Astrocyte (in vitro differentiated cells and primary cell): ENCODE data around the gene MAP3K21. TPM values are rescaled to one million over a fixed set of nuclear protein-coding genes. Genes with fewer than 3 reads are reported as not detected.

Source experiments
- DNase-seq: peaks from one replicate; pipeline ENCODE4 v3.0.0-alpha.2; 2010; ENCODE audit warnings: low read depth
- FAIRE-seq: peaks from 2 replicates; lab custom pipeline; 2011; peaks lifted over from hg19 to GRCh38; lab: Jason Lieb, UNC
- H2AFZ ChIP-seq: 2 replicates; pipeline ENCODE4 v1.6.0; 2012; ENCODE audit warnings: low read depth, low read length, inconsistent platforms
- H3K27ac ChIP-seq: 2 replicates; pipeline ENCODE4 v1.5.1; 2011; ENCODE audit warnings: low read depth, low read length, inconsistent platforms
- H3K27me3 ChIP-seq: 2 replicates; pipeline ENCODE4 v1.6.0; 2011; ENCODE audit warnings: low read length, inconsistent platforms; ENCODE audit not compliant: insufficient read depth
- H3K36me3 ChIP-seq: 2 replicates; pipeline ENCODE4 v1.5.1; 2011; ENCODE audit warnings: low read length, inconsistent platforms; ENCODE audit not compliant: insufficient read depth
- H3K4me1 ChIP-seq: 2 replicates; pipeline ENCODE4 v1.5.1; 2011; ENCODE audit warnings: low read length, inconsistent platforms; ENCODE audit not compliant: insufficient read depth
- H3K4me2 ChIP-seq: 2 replicates; pipeline ENCODE4 v1.6.0; 2012; ENCODE audit warnings: low read length, inconsistent platforms
- H3K4me3 ChIP-seq: 2 replicates; pipeline ENCODE4 v1.5.1; 2011; ENCODE audit warnings: low read depth, mild to moderate bottlenecking, low read length, inconsistent platforms; ENCODE audit not compliant: insufficient read depth
- H3K79me2 ChIP-seq: 2 replicates; pipeline ENCODE4 v1.6.0; 2012; ENCODE audit warnings: mild to moderate bottlenecking, low read length, inconsistent platforms; ENCODE audit not compliant: insufficient read depth
- H3K9ac ChIP-seq: 2 replicates; pipeline ENCODE4 v1.6.0; 2012; ENCODE audit warnings: mild to moderate bottlenecking, low read length, inconsistent platforms
- H3K9me3 ChIP-seq: 2 replicates; pipeline ENCODE4 v1.5.1; 2012; ENCODE audit warnings: low read depth, mild to moderate bottlenecking, low read length, inconsistent platforms; ENCODE audit not compliant: insufficient read depth
- H4K20me1 ChIP-seq: 2 replicates; pipeline ENCODE4 v1.6.0; 2012; ENCODE audit warnings: low read length, inconsistent platforms; ENCODE audit not compliant: insufficient read depth
- H3K27ac Mint-ChIP-seq: one replicate; pipeline ENCODE4 v1.8.0; 2021; ENCODE audit warnings: mild to moderate bottlenecking, mixed read lengths; ENCODE audit not compliant: unreplicated experiment
- H3K27me3 Mint-ChIP-seq: one replicate; pipeline ENCODE4 v1.8.0; 2021; ENCODE audit warnings: low read depth, mixed read lengths; ENCODE audit not compliant: unreplicated experiment
- H3K36me3 Mint-ChIP-seq: one replicate; pipeline ENCODE4 v1.8.0; 2021; ENCODE audit warnings: low read depth, mixed read lengths; ENCODE audit not compliant: unreplicated experiment
- H3K4me1 Mint-ChIP-seq: one replicate; pipeline ENCODE4 v1.8.0; 2021; ENCODE audit warnings: low read depth, mixed read lengths; ENCODE audit not compliant: unreplicated experiment
- H3K4me3 Mint-ChIP-seq: one replicate; pipeline ENCODE4 v1.8.0; 2021; ENCODE audit warnings: mild to moderate bottlenecking, moderate library complexity, mixed read lengths; ENCODE audit not compliant: unreplicated experiment
- H3K9me3 Mint-ChIP-seq: one replicate; pipeline ENCODE4 v1.8.0; 2021; ENCODE audit warnings: mild to moderate bottlenecking, mixed read lengths; ENCODE audit not compliant: unreplicated experiment
- EZH2 ChIP-seq: IDR thresholded peaks from 2 replicates; pipeline ENCODE4 v1.6.1; 2012; ENCODE audit warnings: mild to moderate bottlenecking, low read length, inconsistent platforms; ENCODE audit not compliant: insufficient read depth
- total RNA-seq: library from RNA; stranded (reverse); gene quantifications from 2 replicates; pipeline ENCODE4 v1.2.1, GENCODE V29; 2021
- TF ChIP-seq, protein P1 (sequence below): IDR thresholded peaks from 2 replicates; pipeline ENCODE4 v1.5.1; 2011; ENCODE audit warnings: low read depth, mild to moderate bottlenecking, inconsistent platforms, low read length, moderate library complexity; ENCODE audit not compliant: insufficient read depth

MAP3K21 gene
- total RNA-seq, 1 donor from 2014 or later = 2.5 TPM

DNA sequence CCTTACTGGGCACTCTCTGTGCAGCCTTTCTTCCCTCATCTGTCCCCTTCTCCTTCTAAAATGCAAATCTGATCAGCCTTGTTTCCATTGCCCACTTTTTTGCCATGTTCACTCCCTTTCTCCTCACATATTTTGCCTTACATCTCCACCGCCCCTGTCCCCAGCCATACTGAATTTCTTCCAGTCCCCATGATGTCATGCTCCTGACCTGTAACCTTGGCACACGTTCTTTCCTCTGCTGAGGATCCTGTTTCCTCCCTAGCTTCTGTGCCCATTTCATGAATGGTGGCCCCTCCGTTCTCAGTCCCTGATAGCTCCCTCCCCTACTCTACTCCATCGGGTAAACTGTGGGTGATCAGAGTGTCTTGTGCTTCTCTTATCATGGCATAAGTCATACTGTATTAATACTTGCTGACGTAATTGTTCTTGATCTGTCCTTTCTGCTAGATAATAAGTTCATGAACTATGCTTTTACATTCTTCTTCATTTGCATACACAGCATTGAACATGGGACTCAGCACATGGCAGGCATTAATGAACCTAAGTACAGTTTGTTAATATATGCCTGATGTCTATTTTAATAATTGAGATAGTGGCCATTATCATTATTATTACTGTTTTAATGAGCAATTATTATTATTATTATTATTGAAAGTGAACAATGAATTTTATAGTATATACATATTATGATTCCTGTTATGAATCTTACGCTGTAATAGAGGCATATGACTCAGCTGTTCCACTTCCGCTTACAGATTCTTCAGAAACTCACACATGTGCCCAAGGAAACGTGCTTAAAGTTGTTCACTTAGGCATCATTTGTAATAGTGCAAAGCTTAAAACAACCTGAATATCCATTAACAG is 28.5 kb downstream of the MAP3K21 start:
- no peak overlapping the region for H3K27ac ChIP-seq
- peaks cover 2% of the 10 kb centered on the region for H3K4me1 Mint-ChIP-seq
- no peaks in the 10 kb centered on the region for H3K36me3 ChIP-seq
- no peaks in the 10 kb centered on the region for H3K79me2 ChIP-seq
- H3K4me1 ChIP-seq = no peaks in the 10 kb centered on the region
- H3K27ac Mint-ChIP-seq = no peak overlapping the region
- no peaks in the 10 kb centered on the region for H3K36me3 Mint-ChIP-seq
- TF ChIP-seq EZH2 = no peak
- TF ChIP-seq, protein P1, sequence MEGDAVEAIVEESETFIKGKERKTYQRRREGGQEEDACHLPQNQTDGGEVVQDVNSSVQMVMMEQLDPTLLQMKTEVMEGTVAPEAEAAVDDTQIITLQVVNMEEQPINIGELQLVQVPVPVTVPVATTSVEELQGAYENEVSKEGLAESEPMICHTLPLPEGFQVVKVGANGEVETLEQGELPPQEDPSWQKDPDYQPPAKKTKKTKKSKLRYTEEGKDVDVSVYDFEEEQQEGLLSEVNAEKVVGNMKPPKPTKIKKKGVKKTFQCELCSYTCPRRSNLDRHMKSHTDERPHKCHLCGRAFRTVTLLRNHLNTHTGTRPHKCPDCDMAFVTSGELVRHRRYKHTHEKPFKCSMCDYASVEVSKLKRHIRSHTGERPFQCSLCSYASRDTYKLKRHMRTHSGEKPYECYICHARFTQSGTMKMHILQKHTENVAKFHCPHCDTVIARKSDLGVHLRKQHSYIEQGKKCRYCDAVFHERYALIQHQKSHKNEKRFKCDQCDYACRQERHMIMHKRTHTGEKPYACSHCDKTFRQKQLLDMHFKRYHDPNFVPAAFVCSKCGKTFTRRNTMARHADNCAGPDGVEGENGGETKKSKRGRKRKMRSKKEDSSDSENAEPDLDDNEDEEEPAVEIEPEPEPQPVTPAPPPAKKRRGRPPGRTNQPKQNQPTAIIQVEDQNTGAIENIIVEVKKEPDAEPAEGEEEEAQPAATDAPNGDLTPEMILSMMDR = no peak
- no peaks in the 10 kb centered on the region for H3K27me3 Mint-ChIP-seq
- FAIRE-seq (no peak), DNase-seq (no peak)
- H3K4me2 ChIP-seq = no peak overlapping the region
- no peaks in the 10 kb centered on the region for H4K20me1 ChIP-seq
- H3K9me3 ChIP-seq = no peaks in the 10 kb centered on the region
- no peak overlapping the region for H3K9ac ChIP-seq
- no peaks in the 10 kb centered on the region for H3K9me3 Mint-ChIP-seq
- H3K4me3 Mint-ChIP-seq = no peak overlapping the region
- H3K27me3 ChIP-seq = no peaks in the 10 kb centered on the region
- no peak overlapping the region for H2AFZ ChIP-seq
- no peak overlapping the region for H3K4me3 ChIP-seq

DNA sequence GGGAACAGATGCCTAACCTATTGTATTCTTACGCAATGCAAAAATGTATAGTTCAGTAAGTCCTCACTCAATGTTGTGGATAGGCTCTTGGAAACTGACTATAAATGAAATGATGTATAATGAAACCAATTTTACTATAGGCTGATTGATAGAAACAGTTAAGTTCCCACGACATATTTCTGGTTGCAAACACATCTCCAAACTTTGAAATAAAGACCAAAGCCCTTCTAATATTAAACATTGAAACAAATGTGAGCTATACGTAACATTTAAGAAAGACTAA is 29.1 kb downstream of the MAP3K21 start:
- Histone ChIP-seq H3K4me3 (no peak overlapping the region), H3K79me2 (no peaks in the 10 kb centered on the region), H3K4me2 (no peak overlapping the region), H3K9ac (no peak overlapping the region), H3K36me3 (no peaks in the 10 kb centered on the region), H4K20me1 (no peaks in the 10 kb centered on the region), H3K27me3 (peaks cover 1% of the 10 kb centered on the region), H3K27ac (no peak overlapping the region), H3K4me1 (no peaks in the 10 kb centered on the region), H3K9me3 (no peaks in the 10 kb centered on the region), H2AFZ (no peak overlapping the region)
- no peak for TF ChIP-seq EZH2
- TF ChIP-seq, protein P1 = no peak
- no peak for DNase-seq
- no peaks in the 10 kb centered on the region for H3K36me3 Mint-ChIP-seq
- H3K27me3 Mint-ChIP-seq = no peaks in the 10 kb centered on the region
- no peak for FAIRE-seq
- no peak overlapping the region for H3K4me3 Mint-ChIP-seq
- no peak overlapping the region for H3K27ac Mint-ChIP-seq
- no peaks in the 10 kb centered on the region for H3K9me3 Mint-ChIP-seq
- H3K4me1 Mint-ChIP-seq = peaks cover 2% of the 10 kb centered on the region
